Stomach smooth muscle (tissue), 2 donors: Measurements from ENCODE around the gene LRRFIP1.

Experiments used
- H3K27ac ChIP-seq: one replicate; pipeline ENCODE4 v1.7.0; 2013; ENCODE audit warnings: mild to moderate bottlenecking, low read length, inconsistent platforms
- H3K27me3 ChIP-seq, 2 donors: one replicate each; pipeline ENCODE4 v1.7.0; 2013; ENCODE audit warnings: low read length in 2 of 2; ENCODE audit not compliant: insufficient read depth in 2 of 2, control insufficient read depth in 1 of 2
- H3K36me3 ChIP-seq, 2 donors: one replicate each; pipeline ENCODE4 v1.7.0; 2013; ENCODE audit warnings: low read length in 2 of 2; ENCODE audit not compliant: control insufficient read depth in 2 of 2, insufficient read depth in 2 of 2
- H3K4me1 ChIP-seq: one replicate; pipeline ENCODE4 v1.7.0; 2013; ENCODE audit warnings: low read length; ENCODE audit not compliant: control insufficient read depth, insufficient read depth
- H3K4me3 ChIP-seq, 2 donors: one replicate each; pipeline ENCODE4 v1.7.0; 2013; ENCODE audit warnings: low read length in 2 of 2
- H3K9ac ChIP-seq, 2 donors: one replicate each; pipeline ENCODE4 v1.7.0; 2013; ENCODE audit warnings: low read length in 2 of 2, mild to moderate bottlenecking in 1 of 2
- H3K9me3 ChIP-seq, 2 donors: one replicate each; pipeline ENCODE4 v1.7.0; 2013; ENCODE audit warnings: low read length in 2 of 2; ENCODE audit not compliant: control insufficient read depth in 2 of 2
- donor health status: healthy.
- donor health status: Pancreatic carcinoma.

LRRFIP1 gene

DNA sequence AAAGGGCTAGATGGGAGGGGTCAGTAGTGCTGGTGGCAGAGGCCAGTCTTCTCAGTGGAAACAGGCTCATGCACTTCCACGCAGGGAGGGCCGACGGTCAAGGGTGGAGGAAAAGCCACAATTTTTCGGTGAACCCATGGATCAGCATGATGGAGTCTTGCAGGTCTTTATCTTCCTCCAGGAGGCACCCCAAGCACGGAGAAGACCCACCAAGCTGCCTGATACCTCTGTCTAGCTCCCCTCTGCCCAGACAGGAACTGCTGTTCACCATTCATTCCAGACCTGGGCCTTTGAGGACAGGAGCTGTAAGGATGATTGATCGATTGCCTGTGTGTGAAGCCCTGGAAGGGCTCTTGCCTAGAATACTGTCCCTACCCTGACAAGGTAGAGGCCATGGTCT, 2.8 kb upstream of the LRRFIP1 start:
- no peaks in the 10 kb centered on the region for H3K9me3 ChIP-seq
- H3K9ac ChIP-seq, result no peak overlapping the region
- no peak overlapping the region for H3K27ac ChIP-seq
- H3K4me1 ChIP-seq, result peaks cover 25% of the 10 kb centered on the region
- H3K27me3 ChIP-seq, result no peaks in the 10 kb centered on the region
- H3K36me3 ChIP-seq, result no peaks in the 10 kb centered on the region
- no peak overlapping the region for H3K4me3 ChIP-seq

DNA sequence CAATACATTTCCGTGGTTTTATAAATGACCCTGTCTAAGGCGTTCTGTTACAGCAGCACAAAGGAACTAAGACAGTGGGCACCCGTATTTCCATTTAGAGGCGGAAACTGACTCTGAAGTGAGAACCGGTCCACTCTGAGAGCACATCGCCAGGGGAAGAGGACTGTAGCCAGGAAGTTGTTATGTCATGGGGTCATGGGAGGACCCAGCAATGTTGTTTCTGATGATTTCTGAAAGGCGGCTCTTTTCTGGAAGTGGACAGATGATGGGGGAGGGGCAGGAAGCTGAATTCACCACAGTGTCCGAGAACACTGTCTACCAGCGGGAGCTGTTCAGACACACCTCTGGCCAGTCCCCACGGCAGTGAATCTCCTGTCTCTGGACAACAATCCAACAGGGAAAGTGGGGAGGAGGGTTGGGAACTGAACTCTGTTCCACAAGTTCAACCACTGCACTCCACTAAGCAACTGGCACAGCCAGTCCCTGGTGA, 2.1 kb upstream of the LRRFIP1 start:
- H3K9ac ChIP-seq, result no peak overlapping the region
- peaks cover 32% of the 10 kb centered on the region for H3K4me1 ChIP-seq
- H3K4me3 ChIP-seq, result no peak overlapping the region
- H3K9me3 ChIP-seq, result no peaks in the 10 kb centered on the region
- H3K36me3 ChIP-seq, result no peaks in the 10 kb centered on the region
- peak overlapping the region; percentile 66 for H3K27ac ChIP-seq
- no peaks in the 10 kb centered on the region for H3K27me3 ChIP-seq

- no peak overlapping the region for H3K4me3 ChIP-seq
- H3K27me3 ChIP-seq, result no peaks in the 10 kb centered on the region
- peak overlapping the region; percentile 66 for H3K27ac ChIP-seq
- H3K4me1 ChIP-seq, result peaks cover 36% of the 10 kb centered on the region
- peaks cover 0 to 3% of the 10 kb centered on the region in 2 donors for H3K36me3 ChIP-seq
- no peak overlapping the region for H3K9ac ChIP-seq
- H3K9me3 ChIP-seq, result no peaks in the 10 kb centered on the region
Measured at GRCh38 chr2:237625777-237626176, 1.6 kb upstream of the LRRFIP1 start.

DNA sequence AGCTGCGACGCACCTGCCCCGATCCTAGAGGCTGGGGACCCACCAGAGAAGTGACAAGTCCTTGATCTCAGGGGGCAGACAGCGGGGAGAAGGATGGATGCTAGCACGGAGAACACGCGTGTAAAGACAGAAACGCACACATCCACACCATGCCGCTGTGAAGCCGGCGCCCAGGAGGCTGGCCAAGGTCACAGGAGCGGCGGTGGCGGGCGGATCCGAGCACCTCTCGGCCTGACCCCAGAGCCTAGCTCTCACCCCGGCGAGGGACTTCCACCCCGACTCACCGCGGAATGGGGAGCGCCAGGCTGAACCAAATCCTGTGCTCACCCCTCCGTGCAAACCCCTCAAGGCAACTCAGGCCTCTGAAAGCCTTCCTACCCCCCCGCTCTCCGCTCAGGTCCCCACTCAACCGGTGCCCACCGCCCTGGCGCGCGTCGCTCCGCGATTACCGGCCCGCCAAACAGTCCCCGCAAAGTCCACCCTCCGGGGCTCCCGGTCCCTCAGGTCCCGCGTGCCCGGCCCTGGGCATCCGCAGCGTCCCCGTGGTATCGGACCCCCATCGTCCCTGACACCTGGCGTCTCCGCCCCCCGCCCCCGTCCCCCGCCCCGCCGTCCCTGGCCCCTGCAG, 460 bp upstream of the LRRFIP1 start:
- H3K27ac ChIP-seq, result peak overlapping the region; percentile 66
- no peaks in the 10 kb centered on the region for H3K9me3 ChIP-seq
- H3K36me3 ChIP-seq, result peaks cover 0 to 8% of the 10 kb centered on the region in 2 donors
- peak overlapping the region; percentile 55 for H3K4me3 ChIP-seq
- no peaks in the 10 kb centered on the region for H3K27me3 ChIP-seq
- peaks cover 47% of the 10 kb centered on the region for H3K4me1 ChIP-seq
- peak overlapping the region; percentile 51 for H3K9ac ChIP-seq

DNA sequence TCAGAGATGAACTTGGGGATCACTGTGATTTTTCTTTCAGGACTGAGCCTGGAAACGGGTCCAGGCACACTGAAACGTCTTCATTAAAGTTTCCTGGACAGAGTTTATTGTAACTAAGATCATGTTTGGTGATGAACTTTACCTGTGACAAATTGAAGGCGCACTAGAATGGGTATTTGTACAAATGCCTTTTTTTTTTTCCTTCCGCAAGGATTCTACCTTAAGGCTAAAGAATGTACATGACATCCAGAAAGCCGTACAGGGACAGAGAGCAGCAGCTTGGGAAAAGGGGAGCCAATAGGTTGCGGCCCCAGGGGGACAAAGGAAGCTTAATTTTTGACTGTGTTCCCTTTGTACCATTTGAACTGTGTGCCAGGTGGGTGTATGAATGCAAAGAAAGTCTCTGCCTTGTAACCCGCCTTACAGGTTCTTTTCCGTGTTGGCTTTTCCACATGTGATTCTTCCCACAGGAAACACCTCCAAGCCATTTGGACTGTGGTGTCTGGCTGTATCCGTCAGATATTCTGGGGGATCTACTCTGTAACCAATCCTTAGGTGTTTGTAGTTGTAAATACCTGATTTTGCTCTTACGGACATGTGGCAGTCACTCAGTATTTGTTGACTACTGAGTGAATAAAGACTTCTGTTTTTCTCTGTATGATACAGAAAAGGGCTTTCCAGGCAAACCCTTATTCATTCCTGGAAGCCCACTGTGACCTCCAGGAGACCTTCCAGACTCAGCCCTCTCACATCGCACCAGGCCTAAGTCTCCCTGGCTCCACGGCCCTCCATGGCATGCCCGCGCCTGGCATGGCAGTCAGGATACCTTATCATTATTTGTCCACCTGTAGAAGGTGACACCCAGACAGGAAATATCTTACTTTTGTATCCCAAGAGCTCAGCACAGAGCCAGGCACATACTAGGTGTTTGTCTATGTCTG, 1.1 kb downstream of the LRRFIP1 start:
- Histone ChIP-seq H3K4me1 (peaks cover 61% of the 10 kb centered on the region), H3K9me3 (no peaks in the 10 kb centered on the region)

GRCh38 chr2:237629188-237629534, 1.8 kb downstream of the LRRFIP1 start:
- Histone ChIP-seq H3K27me3 (no peaks in the 10 kb centered on the region), H3K27ac (no peak overlapping the region), H3K4me3 (peak overlapping the region; percentile 34 to 81), H3K9ac (no peak overlapping the region), H3K9me3 (no peaks in the 10 kb centered on the region), H3K4me1 (peaks cover 65% of the 10 kb centered on the region), H3K36me3 (peaks cover 3 to 12% of the 10 kb centered on the region in 2 donors)

More for the DNA sequence above, 1.1 kb downstream of the LRRFIP1 start:
- Histone ChIP-seq H3K4me3 (peak overlapping the region; percentile 34 to 81), H3K36me3 (peaks cover 3 to 12% of the 10 kb centered on the region in 2 donors), H3K27me3 (no peaks in the 10 kb centered on the region), H3K27ac (peak overlapping the region; percentile 46), H3K9ac (peak overlapping the region; percentile 67 to 74)

DNA sequence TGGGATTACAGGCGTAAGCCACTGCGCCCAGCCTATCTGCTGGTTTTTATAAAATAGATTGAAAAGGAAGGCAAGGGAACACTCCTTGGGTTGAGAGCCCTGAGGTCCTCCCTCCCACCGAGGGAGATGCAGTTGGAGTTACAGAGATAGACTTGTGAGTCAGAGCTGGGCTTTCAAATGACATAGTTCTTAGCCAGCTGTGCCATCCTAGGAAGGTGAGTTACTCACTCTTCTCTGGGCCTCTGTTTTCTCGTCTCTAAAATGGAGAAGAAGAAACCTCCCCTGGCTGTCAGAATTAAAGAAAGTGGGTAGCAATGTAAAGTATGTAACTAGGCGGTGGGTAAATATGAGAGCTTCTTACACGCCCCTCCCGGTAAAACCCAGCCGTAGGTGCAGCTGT, 2.4 kb downstream of the LRRFIP1 start:
- peaks cover 65% of the 10 kb centered on the region for H3K4me1 ChIP-seq
- no peak overlapping the region for H3K9ac ChIP-seq
- no peaks in the 10 kb centered on the region for H3K9me3 ChIP-seq
- H3K27ac ChIP-seq, result no peak overlapping the region
- peaks cover 3 to 12% of the 10 kb centered on the region in 2 donors for H3K36me3 ChIP-seq
- no peak overlapping the region for H3K4me3 ChIP-seq
- no peaks in the 10 kb centered on the region for H3K27me3 ChIP-seq

DNA sequence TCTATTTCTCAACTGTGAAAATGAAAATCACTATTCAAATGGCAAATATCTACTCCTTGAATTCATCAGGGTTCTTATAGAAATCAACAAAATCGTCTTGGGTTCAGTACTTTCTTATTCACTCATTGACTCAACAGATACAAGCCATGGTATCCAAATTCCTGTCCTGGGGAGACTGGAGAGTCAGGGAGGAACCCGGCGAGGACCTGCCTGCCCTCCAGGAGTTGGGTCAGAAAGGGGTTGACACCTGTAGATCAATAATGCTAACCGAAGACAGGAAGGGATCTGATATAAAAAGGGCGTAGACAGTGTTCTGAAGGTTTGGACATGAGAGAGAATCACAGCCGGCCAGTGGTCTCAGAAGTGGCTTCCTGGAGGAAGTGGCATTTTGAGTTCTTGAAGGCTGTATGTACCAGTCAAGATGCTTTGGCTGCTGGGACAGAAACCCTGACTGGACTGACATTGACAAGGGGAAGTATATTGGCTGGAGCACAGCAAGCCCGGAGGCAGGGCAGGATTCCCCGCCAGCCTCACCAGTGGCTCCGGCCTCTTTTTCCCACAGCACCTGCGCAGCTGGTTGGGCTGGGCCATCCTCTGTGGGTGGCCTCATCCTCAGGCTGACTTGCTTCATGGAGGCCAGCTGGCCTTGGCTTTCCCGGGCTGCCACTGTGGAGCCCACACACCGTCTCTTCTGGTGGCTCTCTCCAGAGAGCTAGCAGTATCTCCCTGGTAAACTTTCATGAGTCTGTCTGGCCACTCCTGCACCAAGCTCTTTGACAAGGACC, 3.0 kb downstream of the LRRFIP1 start:
- Histone ChIP-seq H3K36me3 (peaks cover 3 to 12% of the 10 kb centered on the region in 2 donors), H3K4me3 (no peak overlapping the region), H3K27ac (no peak overlapping the region), H3K9me3 (no peaks in the 10 kb centered on the region), H3K4me1 (peaks cover 65% of the 10 kb centered on the region), H3K27me3 (no peaks in the 10 kb centered on the region), H3K9ac (no peak overlapping the region)

DNA sequence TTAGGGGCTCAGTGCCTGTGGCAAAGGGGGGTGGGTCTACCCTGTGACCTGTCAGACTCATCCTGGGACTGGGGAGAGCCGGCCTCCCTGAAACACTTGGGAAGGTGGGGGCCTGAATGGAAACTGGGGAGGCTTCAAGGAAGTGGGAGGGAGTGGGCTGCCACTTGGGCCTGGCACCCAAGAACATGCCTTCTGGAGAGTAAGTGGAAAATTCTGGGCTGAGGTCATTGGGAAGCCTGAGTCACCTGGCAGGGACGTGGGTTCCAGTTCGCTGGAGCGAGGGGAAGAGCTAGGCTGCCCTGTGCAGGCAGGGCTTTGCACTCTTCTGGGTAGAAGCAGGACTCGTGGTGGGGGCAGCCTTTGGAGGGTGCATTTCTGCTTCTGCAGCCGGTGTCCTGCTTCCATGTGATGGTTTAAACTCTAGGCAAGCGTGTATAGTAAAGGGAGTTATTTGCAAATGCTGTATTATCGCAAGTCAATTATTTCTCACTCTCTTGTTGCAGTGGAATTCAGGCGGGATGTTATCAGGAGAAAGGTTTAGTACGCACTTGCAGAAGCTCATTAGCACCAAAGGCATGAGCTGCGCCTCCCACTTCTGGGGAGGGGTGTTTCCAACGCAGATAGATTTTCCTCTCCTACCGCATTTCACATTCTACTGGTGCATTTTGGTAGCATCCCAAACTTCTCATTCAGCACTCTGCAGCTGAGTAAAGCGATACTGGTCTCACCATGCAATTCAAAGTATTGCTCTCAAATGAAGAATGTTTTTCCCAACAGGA, 3.8 kb downstream of the LRRFIP1 start:
- Histone ChIP-seq H3K4me1 (peaks cover 63% of the 10 kb centered on the region), H3K36me3 (peaks cover 3 to 12% of the 10 kb centered on the region in 2 donors), H3K27me3 (no peaks in the 10 kb centered on the region), H3K9ac (no peak overlapping the region), H3K27ac (no peak overlapping the region), H3K4me3 (no peak overlapping the region), H3K9me3 (no peaks in the 10 kb centered on the region)
